Lower leg skin (tissue), 4 donors: Measurements from ENCODE around the gene SIGLEC1. TPM values are rescaled to one million over a fixed set of nuclear protein-coding genes. Genes with fewer than 3 reads are reported as not detected.

Experiments used
- DNase-seq, 2 donors: peaks; one replicate each; pipeline ENCODE4 v3.0.0-alpha.2; 2019; ENCODE audit warnings: low spot score in 2 of 2
- H3K4me3 ChIP-seq: fragments of 200-600 bp; sonication (generic); 2 replicates; pipeline ENCODE4 v1.5.1; 2017; ENCODE audit warnings: mild to moderate bottlenecking, low read depth; ENCODE audit not compliant: poor library complexity, severe bottlenecking
- CTCF ChIP-seq, 3 donors: fragments of 450-650 bp; IDR thresholded peaks; one replicate each; pipeline ENCODE4 v1.5.1; 2016; ENCODE audit warnings: antibody characterized with exemption in 3 of 3, mild to moderate bottlenecking in 3 of 3, moderate library complexity in 2 of 3
- POLR2A ChIP-seq, 2 donors: fragments of 450-650 bp; IDR thresholded peaks; one replicate each; pipeline ENCODE4 v1.6.1; 2016 to 2017; ENCODE audit warnings: antibody characterized with exemption in 2 of 2, mild to moderate bottlenecking in 1 of 2, moderate library complexity in 1 of 2
- WGBS, 2 donors: methylation state at CpG; one replicate each; pipeline ENCODE4 v1.1.5; 2018; 5-methylcytosine and 5-hydroxymethylcytosine counted together
- intact Hi-C: fragments of 100-400 bp; cut with DNase I; formaldehyde crosslinking; loops from one replicate; pipeline ENCODE4 v1.15.0; 2023; ENCODE audit warnings: low total_unique reads
- total RNA-seq, 4 donors: library from RNA; depleted of rRNA; stranded (reverse); fragments of >200 nt; gene quantifications; one replicate each; pipeline ENCODE4 v1.1.0, GENCODE V29; 2016

Gene SIGLEC1
- total RNA-seq, 4 donors from 2014 or later: 0.42 to 2.9 (median 1.0) TPM

- intact Hi-C loops: loop anchor here (10.0 kb wide), 1 partner anchor 411 kb away; no protein-coding TSS in a partner anchor
- H3K4me3 ChIP-seq: no peak overlapping the region
- no peak for DNase-seq
- TF ChIP-seq POLR2A (IDR thresholded peaks at IDR 0.05) (no peak), CTCF (IDR thresholded peaks at IDR 0.05) (no peak)
- 45 to 68% methylated on average over 20 to 62 of the region's 90 CpGs for WGBS, 2 donors
These were observed 39.0 kb downstream of the SIGLEC1 start for GRCh38 chr20:3673221-3674070.

GRCh38 chr20:3672547-3673171 lies 39.7 kb downstream of the SIGLEC1 start:
- DNase-seq: no peak
- no peak overlapping the region for H3K4me3 ChIP-seq
- 20 to 45% methylated on average over 28 to 41 of the region's 58 CpGs for WGBS, 2 donors
- intact Hi-C loops: loop anchor here (10.0 kb wide), 1 partner anchor 412 kb away; no protein-coding TSS in a partner anchor
- TF ChIP-seq CTCF (IDR thresholded peaks at IDR 0.05) (no peak), POLR2A (IDR thresholded peaks at IDR 0.05) (no peak)

- no peak overlapping the region for H3K4me3 ChIP-seq
- TF ChIP-seq POLR2A (IDR thresholded peaks at IDR 0.05) (no peak), CTCF (IDR thresholded peaks at IDR 0.05) (no peak)
- 55 to 73% methylated on average over 17 to 22 of the region's 23 CpGs for WGBS, 2 donors
- intact Hi-C loops: loop anchor here (10.0 kb wide), 1 partner anchor 413 kb away; no protein-coding TSS in a partner anchor
- no peak for DNase-seq
These were observed 40.3 kb downstream of the SIGLEC1 start for GRCh38 chr20:3671986-3672546.

- TF ChIP-seq CTCF (IDR thresholded peaks at IDR 0.05) (no peak), POLR2A (IDR thresholded peaks at IDR 0.05) (no peak)
- H3K4me3 ChIP-seq: no peak overlapping the region
- 82 to 84% methylated on average over 8 to 10 of the region's 10 CpGs for WGBS, 2 donors
- intact Hi-C loops: loop anchor here (10.0 kb wide), 1 partner anchor 414 kb away; no protein-coding TSS in a partner anchor
- no peak for DNase-seq
These were observed 41.5 kb downstream of the SIGLEC1 start for GRCh38 chr20:3670945-3671344.

GRCh38 chr20:3670511-3670910 lies 41.9 kb downstream of the SIGLEC1 start:
- WGBS, 2 donors: 68 to 78% methylated on average over 6 of the region's 6 CpGs
- no peak overlapping the region for H3K4me3 ChIP-seq
- no peak for DNase-seq
- intact Hi-C loops: loop anchor here (10.0 kb wide), 1 partner anchor 414 kb away; no protein-coding TSS in a partner anchor
- TF ChIP-seq POLR2A (IDR thresholded peaks at IDR 0.05) (no peak), CTCF (IDR thresholded peaks at IDR 0.05) (no peak)
